ENCODE measurements around the gene OLFML2B.

DNA sequence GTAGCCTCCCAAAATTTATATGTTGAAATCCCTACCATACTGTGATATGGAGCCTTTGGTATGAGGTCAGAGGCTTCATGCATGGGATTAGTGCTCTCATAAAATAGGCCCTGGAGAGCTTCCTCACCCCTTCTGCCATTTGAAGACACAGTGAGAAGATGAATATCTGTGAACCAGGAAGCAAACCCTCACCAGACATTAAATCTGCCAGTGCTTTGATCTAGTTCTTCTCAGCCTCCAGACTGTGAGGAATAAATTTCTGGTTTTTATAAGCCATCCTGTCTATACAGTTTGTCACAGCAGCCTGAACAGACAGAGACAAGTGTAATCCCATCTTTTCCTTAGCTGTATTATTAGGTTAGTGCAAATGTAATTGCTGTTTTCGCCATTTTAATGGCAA is 88.4 kb downstream of the OLFML2B start:
- TF ChIP-seq, protein P1, sequence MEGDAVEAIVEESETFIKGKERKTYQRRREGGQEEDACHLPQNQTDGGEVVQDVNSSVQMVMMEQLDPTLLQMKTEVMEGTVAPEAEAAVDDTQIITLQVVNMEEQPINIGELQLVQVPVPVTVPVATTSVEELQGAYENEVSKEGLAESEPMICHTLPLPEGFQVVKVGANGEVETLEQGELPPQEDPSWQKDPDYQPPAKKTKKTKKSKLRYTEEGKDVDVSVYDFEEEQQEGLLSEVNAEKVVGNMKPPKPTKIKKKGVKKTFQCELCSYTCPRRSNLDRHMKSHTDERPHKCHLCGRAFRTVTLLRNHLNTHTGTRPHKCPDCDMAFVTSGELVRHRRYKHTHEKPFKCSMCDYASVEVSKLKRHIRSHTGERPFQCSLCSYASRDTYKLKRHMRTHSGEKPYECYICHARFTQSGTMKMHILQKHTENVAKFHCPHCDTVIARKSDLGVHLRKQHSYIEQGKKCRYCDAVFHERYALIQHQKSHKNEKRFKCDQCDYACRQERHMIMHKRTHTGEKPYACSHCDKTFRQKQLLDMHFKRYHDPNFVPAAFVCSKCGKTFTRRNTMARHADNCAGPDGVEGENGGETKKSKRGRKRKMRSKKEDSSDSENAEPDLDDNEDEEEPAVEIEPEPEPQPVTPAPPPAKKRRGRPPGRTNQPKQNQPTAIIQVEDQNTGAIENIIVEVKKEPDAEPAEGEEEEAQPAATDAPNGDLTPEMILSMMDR (IDR thresholded peaks at IDR 0.05) = no peak
- TF ChIP-seq POLR2A (IDR thresholded peaks at IDR 0.05) = no peak

Measured in esophagus squamous epithelium (tissue), 4 donors.